ENCODE results near the gene SHC3. TPM values are rescaled to one million over a fixed set of nuclear protein-coding genes. Genes with fewer than 3 reads are reported as not detected.

The SHC3 gene
- total and polyA plus RNA-seq, 9 of the 15 experiments (the other 6 are each of a cell fraction or from before 2014, with no cell fraction given), result not detected

- intact Hi-C loops (cut with micrococcal nuclease) (no loop called here), in situ Hi-C loops (cut with MboI) (no loop called here)
- H3K4me3 ChIP-seq, result no peak overlapping the region
- H3K79me2 ChIP-seq (ENCODE audit: control insufficient read depth, insufficient read depth, low read length), result no peaks in the 10 kb centered on the region
- no peaks in the 10 kb centered on the region for H3K4me1 ChIP-seq (replicated peaks in 1 of 2; ENCODE audit: control insufficient read depth in 2 of 2, insufficient read depth in 2 of 2, low read length in 2 of 2)
- ATAC-seq, result no peak
- no peak overlapping the region for H3K9ac ChIP-seq (ENCODE audit: insufficient read depth in 1 of 2, low read depth in 2 of 2, low read length in 2 of 2)
- no peak overlapping the region for H3K27ac ChIP-seq (ENCODE audit: extremely low read depth, low read depth, low read length)
- no peak overlapping the region for H3K4me2 ChIP-seq (ENCODE audit: insufficient read depth, low read length)
- no peak overlapping the region for H2AFZ ChIP-seq (ENCODE audit: low read depth, low read length)
- H4K20me1 ChIP-seq (replicated peaks; ENCODE audit: control insufficient read depth, insufficient read depth, low read length), result no peaks in the 10 kb centered on the region
- POLR2A ChIA-PET, result no interaction called here
- no peaks in the 10 kb centered on the region for H3K9me3 ChIP-seq (replicated peaks; ENCODE audit: control insufficient read depth, insufficient read depth, low read depth, low read length)
- 0% methylated on average over 2 of the region's 2 CpGs for WGBS (ENCODE audit: insufficient coverage, low coverage, missing lambda C conversion rate)
- no peak for FAIRE-seq
- CTCF ChIA-PET (ENCODE audit: low intra/inter-chr PET ratio), result no interaction called here
- H3K27me3 ChIP-seq (ENCODE audit: control insufficient read depth in 2 of 2, insufficient read depth in 2 of 2, low read length in 2 of 2), result peaks cover 4 to 6% of the 10 kb centered on the region in 2 experiments; a peak in 2 of 5 replicates
- no TSS peak for BruUV-seq (replicated peaks)
- DNase-seq (ENCODE audit: extremely low read depth in 1 of 4, low spot score in 3 of 4), result no peak
- no peaks in the 10 kb centered on the region for H3K36me3 ChIP-seq (ENCODE audit: control insufficient read depth, insufficient read depth, low read length)
- no peaks in the 10 kb centered on the region for H3K9me1 ChIP-seq (ENCODE audit: control insufficient read depth, insufficient read depth, low read length)
- TF ChIP-seq ZBTB33 (CRISPR knock-in tag; IDR thresholded peaks at IDR 0.05) (no peak), SP2 (IDR thresholded peaks at IDR 0.05; ENCODE audit: extremely low read depth, low read depth, low read length, poor library complexity, severe bottlenecking) (no peak), BRD9 (IDR thresholded peaks at IDR 0.05; ENCODE audit: low read depth, partially characterized antibody) (no peak), CXXC5 (CRISPR knock-in tag; IDR thresholded peaks at IDR 0.05) (no peak), ZBTB40 (IDR thresholded peaks at IDR 0.05) (no peak), ZBTB40 (CRISPR knock-in tag; IDR thresholded peaks at IDR 0.05) (no peak), PYGO2 (tag; IDR thresholded peaks at IDR 0.05) (no peak), ESRRA (IDR thresholded peaks at IDR 0.05; ENCODE audit: borderline replicate concordance, low read depth) (no peak), ILF3 (IDR thresholded peaks at IDR 0.05; ENCODE audit: borderline replicate concordance) (no peak), HIVEP1 (CRISPR knock-in tag; IDR thresholded peaks at IDR 0.05) (no peak), MITF (IDR thresholded peaks at IDR 0.05) (no peak)
Measured at GRCh38 chr9:89079391-89079790, 99.2 kb downstream of the SHC3 start.
